ENCODE data around the gene HES3.

GRCh38 chr1:6246497-6247467, 2.8 kb downstream of the HES3 start:
- no peak for TF ChIP-seq POLR2A (IDR thresholded peaks at IDR 0.05)
- TF ChIP-seq CTCF (IDR thresholded peaks at IDR 0.05) = peak; percentile 88 to 96 (median 94)
